Retinal pigment epithelial cell (primary cell): Measurements from ENCODE around the gene GFOD1.
"Not testable (repeated sequence)": the region's sequence is repeated elsewhere in the genome, so short reads cannot be mapped to it uniquely, and the experiment has no call there.

Experiments used
- DNase-seq: peaks from one replicate; pipeline ENCODE4 v3.0.0-alpha.2; 2010; ENCODE audit warnings: low read depth
- H3K4me3 ChIP-seq: 2 replicates; pipeline ENCODE4 v1.5.1; 2011; ENCODE audit warnings: mild to moderate bottlenecking, low read length, control low read depth, moderate library complexity
- CTCF ChIP-seq: conservative IDR thresholded peaks from 2 replicates; pipeline ENCODE4 v1.5.1; 2011; ENCODE audit warnings: low read depth, low read length, control low read depth, inconsistent platforms

Gene GFOD1

GRCh38 chr6:13434777-13435176, 52.6 kb downstream of the GFOD1 start:
- no peak for DNase-seq
- H3K4me3 ChIP-seq, result no peak overlapping the region
- no peak for TF ChIP-seq CTCF

- DNase-seq, H3K4me3 ChIP-seq: not testable (repeated sequence)
These were observed 53.1 kb downstream of the GFOD1 start for GRCh38 chr6:13434135-13434775.

GRCh38 chr6:13433709-13434121, 53.7 kb downstream of the GFOD1 start:
- no peak for TF ChIP-seq CTCF
- H3K4me3 ChIP-seq, result no peak overlapping the region
- DNase-seq, result no peak

GRCh38 chr6:13432526-13433184, 54.7 kb downstream of the GFOD1 start:
- TF ChIP-seq CTCF, result no peak
- no peak for DNase-seq
- no peak overlapping the region for H3K4me3 ChIP-seq

- no peak overlapping the region for H3K4me3 ChIP-seq
- no peak for DNase-seq
- no peak for TF ChIP-seq CTCF
These were observed 55.4 kb downstream of the GFOD1 start for GRCh38 chr6:13431861-13432465.

- no peak for TF ChIP-seq CTCF
- no peak for DNase-seq
- H3K4me3 ChIP-seq, result no peak overlapping the region
These were observed 56.2 kb downstream of the GFOD1 start for GRCh38 chr6:13431059-13431656.

GRCh38 chr6:13429406-13429753, 58.0 kb downstream of the GFOD1 start:
- TF ChIP-seq CTCF, result no peak
- DNase-seq, result no peak
- H3K4me3 ChIP-seq, result no peak overlapping the region
